PC-3 (cell line): Measurements from ENCODE around the gene ZDHHC19. TPM values are rescaled to one million over a fixed set of nuclear protein-coding genes. Genes with fewer than 3 reads are reported as not detected.
"Not testable (repeated sequence)": the region's sequence is repeated elsewhere in the genome, so short reads cannot be mapped to it uniquely, and the experiment has no call there.

Experiments
- ATAC-seq: fragments of 200-7000 bp; cut with Tn5 transposase; 2 replicates; pipeline ENCODE4 v1.9.1; 2020; ENCODE audit warnings: mild to moderate bottlenecking, moderate library complexity
- BruUV-seq: library from RNA; stranded (reverse); fragments of 400-500 nt; replicated peaks from 2 replicates; lab custom pipeline; 2021; lab: Mats Ljungman, UMichigan
- CTCF ChIA-PET: fragments of 300-600 bp; sonication (Branson Sonifier 250); formaldehyde crosslinking; loops from one replicate; lab custom pipeline; 2022; ENCODE audit warnings: antibody characterized with exemption; lab: Charles Lee
- POLR2A ChIA-PET: fragments of 300-600 bp; sonication (Branson Sonifier 250); formaldehyde crosslinking; loops from one replicate; lab custom pipeline; 2022; ENCODE audit warnings: antibody characterized with exemption; ENCODE audit not compliant: unreplicated experiment; lab: Charles Lee
- DNase-seq: peaks from one replicate; pipeline ENCODE4 v3.0.0-alpha.2; 2015
- H2AFZ ChIP-seq: fragments of 300-600 bp; sonication (generic); 2 replicates; pipeline ENCODE4 v1.6.0; 2016; ENCODE audit warnings: antibody characterized with exemption, low read length
- H3F3A ChIP-seq: fragments of 300-600 bp; sonication (generic); one replicate; pipeline ENCODE4 v1.6.0; 2017; ENCODE audit warnings: antibody characterized with exemption, low read length, control low read depth, mild to moderate bottlenecking; ENCODE audit not compliant: unreplicated experiment
- H3K27ac ChIP-seq: fragments of 300-600 bp; sonication (generic); 2 replicates; pipeline ENCODE4 v1.5.1; 2016; ENCODE audit warnings: mild to moderate bottlenecking, low read length
- H3K27me3 ChIP-seq: fragments of 300-600 bp; sonication (generic); 2 replicates; pipeline ENCODE4 v1.6.1; 2016; ENCODE audit warnings: low read length, mixed read lengths
- H3K36me3 ChIP-seq: fragments of 300-600 bp; sonication (generic); 2 replicates; pipeline ENCODE4 v1.6.1; 2016; ENCODE audit warnings: low read depth, mixed run types, low read length, mixed read lengths
- H3K4me1 ChIP-seq: fragments of 300-600 bp; sonication (generic); 2 replicates; pipeline ENCODE4 v1.5.1; 2016; ENCODE audit warnings: low read length; ENCODE audit not compliant: insufficient read depth
- H3K4me2 ChIP-seq: fragments of 300-600 bp; sonication (generic); 2 replicates; pipeline ENCODE4 v1.6.0; 2016; ENCODE audit warnings: low read length
- H3K4me3 ChIP-seq: fragments of 300-600 bp; sonication (generic); 2 replicates; pipeline ENCODE4 v1.5.1; 2016; ENCODE audit warnings: mild to moderate bottlenecking, low read length, mixed read lengths
- H3K79me2 ChIP-seq: fragments of 300-600 bp; sonication (generic); 2 replicates; pipeline ENCODE4 v1.6.1; 2017; ENCODE audit warnings: low read length, mixed read lengths
- H3K9ac ChIP-seq: fragments of 300-600 bp; sonication (generic); 2 replicates; pipeline ENCODE4 v1.6.0; 2016; ENCODE audit warnings: mild to moderate bottlenecking, low read length
- H3K9me2 ChIP-seq: fragments of 300-600 bp; sonication (generic); replicated peaks from 2 replicates; pipeline ENCODE4 v1.6.1; 2016; ENCODE audit warnings: mixed run types, low read length, mixed read lengths
- H3K9me3 ChIP-seq: fragments of 300-600 bp; sonication (generic); 2 replicates; pipeline ENCODE4 v1.6.1; 2016; ENCODE audit warnings: low read length, mixed read lengths
- H4K20me1 ChIP-seq: fragments of 300-600 bp; sonication (generic); 2 replicates; pipeline ENCODE4 v1.6.1; 2016; ENCODE audit warnings: low read length, mixed read lengths
- CTCF ChIP-seq: fragments of 300-600 bp; sonication (generic); conservative IDR thresholded peaks from 2 replicates; pipeline ENCODE4 v1.5.1; 2017; ENCODE audit warnings: antibody characterized with exemption, low read depth, mild to moderate bottlenecking, low read length
- EZH2 ChIP-seq: fragments of 300-600 bp; sonication (generic); IDR thresholded peaks from one replicate; pipeline ENCODE4 v1.6.1; 2017; ENCODE audit warnings: antibody characterized with exemption, mild to moderate bottlenecking, low read length; ENCODE audit not compliant: unreplicated experiment
- EZH2phosphoT487 ChIP-seq: fragments of 300-600 bp; sonication (generic); IDR thresholded peaks from 2 replicates; pipeline ENCODE4 v1.6.1; 2018; ENCODE audit warnings: mild to moderate bottlenecking, antibody characterized with exemption, low read length, borderline replicate concordance
- intact Hi-C: fragments of 100-400 bp; cut with micrococcal nuclease; formaldehyde crosslinking; loops from 2 replicates; pipeline ENCODE4 v1.9.0; 2023
- total RNA-seq: library from RNA; depleted of rRNA; stranded (reverse); fragments of >200 nt; gene quantifications from 2 replicates; pipeline ENCODE4 v1.2.3, GENCODE V29; 2014

The ZDHHC19 gene
- total RNA-seq, 1 experiment from 2014 or later: not detected

- no peak overlapping the region for H3K4me2 ChIP-seq
- BruUV-seq: no TSS peak
- H3K9ac ChIP-seq: no peak overlapping the region
- no peaks in the 10 kb centered on the region for H3K27me3 ChIP-seq
- peaks cover under 1% of the 10 kb centered on the region for H3K4me1 ChIP-seq
- POLR2A ChIA-PET: no interaction called here
- no peaks in the 10 kb centered on the region for H3K9me2 ChIP-seq
- no peak overlapping the region for H3K27ac ChIP-seq
- H3K9me3 ChIP-seq: no peaks in the 10 kb centered on the region
- H4K20me1 ChIP-seq: no peaks in the 10 kb centered on the region
- CTCF ChIA-PET: no interaction called here
- no peak overlapping the region for H3K4me3 ChIP-seq
- no peak overlapping the region for H2AFZ ChIP-seq
- no peaks in the 10 kb centered on the region for H3K79me2 ChIP-seq
- no peaks in the 10 kb centered on the region for H3F3A ChIP-seq
- no peaks in the 10 kb centered on the region for H3K36me3 ChIP-seq
- ATAC-seq (no peak), DNase-seq (no peak)
- intact Hi-C loops: no loop called here
- TF ChIP-seq CTCF: no peak
- no peak for TF ChIP-seq EZH2phosphoT487
- no peak for TF ChIP-seq EZH2
These were observed 45.4 kb downstream of the ZDHHC19 start for GRCh38 chr3:196165850-196166249.

- H3K4me2 ChIP-seq, H4K20me1 ChIP-seq, H3K27me3 ChIP-seq, DNase-seq, H3K9ac ChIP-seq, H3K79me2 ChIP-seq, H3K4me1 ChIP-seq, H3K9me3 ChIP-seq, H3F3A ChIP-seq, POLR2A ChIA-PET, H2AFZ ChIP-seq, H3K4me3 ChIP-seq, H3K36me3 ChIP-seq, H3K9me2 ChIP-seq, CTCF ChIA-PET, H3K27ac ChIP-seq, ATAC-seq, intact Hi-C loops, BruUV-seq: not testable (repeated sequence)
These were observed 46.1 kb downstream of the ZDHHC19 start for GRCh38 chr3:196165006-196165575.

GRCh38 chr3:196164576-196164975 lies 46.6 kb downstream of the ZDHHC19 start:
- no peak for ATAC-seq
- no TSS peak for BruUV-seq
- Histone ChIP-seq H3K9me2 (no peaks in the 10 kb centered on the region), H3K4me1 (peaks cover 13% of the 10 kb centered on the region), H3K36me3 (no peaks in the 10 kb centered on the region), H3K27ac (no peak overlapping the region), H3K9ac (no peak overlapping the region), H3K79me2 (no peaks in the 10 kb centered on the region), H3K4me3 (no peak overlapping the region), H3F3A (no peaks in the 10 kb centered on the region), H2AFZ (no peak overlapping the region), H3K4me2 (no peak overlapping the region), H4K20me1 (no peaks in the 10 kb centered on the region), H3K9me3 (no peaks in the 10 kb centered on the region), H3K27me3 (no peaks in the 10 kb centered on the region)
- ChIA-PET CTCF (no interaction called here), POLR2A (no interaction called here)
- DNase-seq: no peak
- no peak for TF ChIP-seq EZH2
- TF ChIP-seq EZH2phosphoT487: no peak
- TF ChIP-seq CTCF: no peak
- intact Hi-C loops: no loop called here
